Measurements from ENCODE around the gene ARHGEF39. TPM values are rescaled to one million over a fixed set of nuclear protein-coding genes. Genes with fewer than 3 reads are reported as not detected.

Gene ARHGEF39
- total and polyA plus RNA-seq, 2 experiments from 2014 or later, result 5.2 to 9.4 TPM

GRCh38 chr9:35705372-35705771, 40.4 kb upstream of the ARHGEF39 start:
- H4K20me1 ChIP-seq (ENCODE audit: insufficient read depth, poor library complexity, severe bottlenecking), result no peaks in the 10 kb centered on the region
- no peak overlapping the region for H3K27ac ChIP-seq
- no peaks in the 10 kb centered on the region for H3K79me2 ChIP-seq
- H3K36me3 ChIP-seq (replicated peaks; ENCODE audit: insufficient read depth, low read depth), result peaks cover 4% of the 10 kb centered on the region
- no peak overlapping the region for H2AFZ ChIP-seq
- no peaks in the 10 kb centered on the region for H3K27me3 ChIP-seq
- 87% methylated on average over 8 of the region's 8 CpGs for WGBS (ENCODE audit: low lambda C conversion rate, missing lambda C conversion rate)
- H3K4me1 ChIP-seq (ENCODE audit: insufficient read depth), result no peaks in the 10 kb centered on the region
- no peak for TF ChIP-seq EZH2 (IDR thresholded peaks at IDR 0.05; ENCODE audit: borderline replicate concordance)
- TF ChIP-seq EZH2phosphoT487 (IDR thresholded peaks at IDR 0.05; ENCODE audit: low read depth, severe bottlenecking, unreplicated experiment), result no peak
- TF ChIP-seq, protein P1, sequence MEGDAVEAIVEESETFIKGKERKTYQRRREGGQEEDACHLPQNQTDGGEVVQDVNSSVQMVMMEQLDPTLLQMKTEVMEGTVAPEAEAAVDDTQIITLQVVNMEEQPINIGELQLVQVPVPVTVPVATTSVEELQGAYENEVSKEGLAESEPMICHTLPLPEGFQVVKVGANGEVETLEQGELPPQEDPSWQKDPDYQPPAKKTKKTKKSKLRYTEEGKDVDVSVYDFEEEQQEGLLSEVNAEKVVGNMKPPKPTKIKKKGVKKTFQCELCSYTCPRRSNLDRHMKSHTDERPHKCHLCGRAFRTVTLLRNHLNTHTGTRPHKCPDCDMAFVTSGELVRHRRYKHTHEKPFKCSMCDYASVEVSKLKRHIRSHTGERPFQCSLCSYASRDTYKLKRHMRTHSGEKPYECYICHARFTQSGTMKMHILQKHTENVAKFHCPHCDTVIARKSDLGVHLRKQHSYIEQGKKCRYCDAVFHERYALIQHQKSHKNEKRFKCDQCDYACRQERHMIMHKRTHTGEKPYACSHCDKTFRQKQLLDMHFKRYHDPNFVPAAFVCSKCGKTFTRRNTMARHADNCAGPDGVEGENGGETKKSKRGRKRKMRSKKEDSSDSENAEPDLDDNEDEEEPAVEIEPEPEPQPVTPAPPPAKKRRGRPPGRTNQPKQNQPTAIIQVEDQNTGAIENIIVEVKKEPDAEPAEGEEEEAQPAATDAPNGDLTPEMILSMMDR (IDR thresholded peaks at IDR 0.05; ENCODE audit: poor library complexity), result no peak
- no peak overlapping the region for H3K4me2 ChIP-seq
- DNase-seq (ENCODE audit: low spot score), result no peak
- H3K4me3 ChIP-seq, result no peak overlapping the region
- H3K9me3 ChIP-seq (ENCODE audit: low read depth), result no peaks in the 10 kb centered on the region
- H3K9me2 ChIP-seq (replicated peaks; ENCODE audit: insufficient read depth), result no peaks in the 10 kb centered on the region

DNA sequence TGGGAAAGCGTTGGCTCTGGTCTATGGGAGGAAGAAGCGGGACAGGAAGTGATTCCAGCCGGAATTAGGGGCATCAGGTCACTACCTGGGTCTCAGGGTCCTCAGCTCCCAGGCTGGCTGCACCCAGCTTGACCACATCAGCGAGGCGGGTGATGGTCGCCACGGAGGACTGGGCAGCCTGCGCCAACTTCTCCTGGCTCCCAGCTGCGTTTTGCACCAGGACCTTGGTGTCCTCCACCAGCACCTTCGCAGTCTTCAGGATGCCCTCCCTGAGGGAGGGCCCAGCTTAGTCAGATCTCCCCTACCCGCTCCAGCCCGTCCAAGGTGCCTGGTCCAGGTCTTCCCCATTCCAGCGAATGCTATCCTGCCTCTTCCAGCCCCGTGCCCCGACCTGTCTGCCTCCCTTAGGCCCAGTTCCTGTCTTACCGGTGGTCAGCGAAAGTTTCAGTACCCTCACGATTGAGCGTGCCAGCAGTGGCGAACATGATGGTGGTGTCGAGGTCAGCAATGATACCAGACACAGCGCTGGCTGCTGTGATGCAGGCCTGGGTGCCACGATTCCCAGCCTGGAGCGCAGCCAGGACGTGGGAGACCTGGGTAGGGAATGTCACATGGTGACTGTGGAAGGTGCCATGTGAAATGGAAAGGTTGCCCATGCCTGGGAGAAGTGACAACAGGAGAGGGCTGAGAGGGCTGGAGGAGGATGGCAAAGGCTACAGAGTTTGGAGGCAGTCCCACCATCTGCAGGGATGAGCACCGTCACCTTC, 39.1 kb upstream of the ARHGEF39 start:
- Histone ChIP-seq H4K20me1 (ENCODE audit: insufficient read depth, poor library complexity, severe bottlenecking) (no peaks in the 10 kb centered on the region), H3K27me3 (no peaks in the 10 kb centered on the region), H3K4me3 (no peak overlapping the region), H3K79me2 (no peaks in the 10 kb centered on the region), H3K4me2 (no peak overlapping the region), H3K36me3 (replicated peaks; ENCODE audit: insufficient read depth, low read depth) (peaks cover 4% of the 10 kb centered on the region), H3K9me3 (ENCODE audit: low read depth) (no peaks in the 10 kb centered on the region), H2AFZ (no peak overlapping the region), H3K27ac (no peak overlapping the region), H3K9me2 (replicated peaks; ENCODE audit: insufficient read depth) (no peaks in the 10 kb centered on the region), H3K4me1 (ENCODE audit: insufficient read depth) (no peaks in the 10 kb centered on the region)
- no peak for DNase-seq (ENCODE audit: low spot score)
- TF ChIP-seq, protein P1 (IDR thresholded peaks at IDR 0.05; ENCODE audit: poor library complexity), result no peak
- no peak for TF ChIP-seq EZH2 (IDR thresholded peaks at IDR 0.05; ENCODE audit: borderline replicate concordance)
- no peak for TF ChIP-seq EZH2phosphoT487 (IDR thresholded peaks at IDR 0.05; ENCODE audit: low read depth, severe bottlenecking, unreplicated experiment)
- 97% methylated on average over 26 of the region's 26 CpGs for WGBS (ENCODE audit: low lambda C conversion rate, missing lambda C conversion rate)

DNA sequence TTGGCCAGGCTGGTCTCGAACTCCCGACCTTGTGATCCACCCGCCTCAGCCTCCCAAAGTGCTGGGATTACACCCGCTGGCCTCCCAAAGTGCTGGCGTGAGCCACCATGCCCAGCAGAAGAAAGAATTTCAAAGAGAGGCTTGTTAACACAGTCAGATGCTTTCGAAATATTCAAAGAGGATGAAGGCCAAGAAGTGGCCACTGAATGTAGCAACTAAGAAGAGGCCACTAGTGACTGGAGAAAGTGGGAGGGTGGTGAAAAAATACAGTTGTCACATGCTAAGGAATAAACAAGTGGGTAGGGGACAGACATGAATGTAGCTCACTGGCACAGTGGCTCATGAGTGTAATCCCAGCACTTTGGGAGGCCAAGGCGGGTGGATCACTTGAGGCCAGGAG, 37.7 kb upstream of the ARHGEF39 start:
- WGBS (ENCODE audit: low lambda C conversion rate, missing lambda C conversion rate), result 97% methylated on average over 7 of the region's 7 CpGs
- no peaks in the 10 kb centered on the region for H3K9me2 ChIP-seq (replicated peaks; ENCODE audit: insufficient read depth)
- no peak overlapping the region for H3K4me2 ChIP-seq
- no peaks in the 10 kb centered on the region for H3K27me3 ChIP-seq
- H3K36me3 ChIP-seq (replicated peaks; ENCODE audit: insufficient read depth, low read depth), result no peaks in the 10 kb centered on the region
- no peaks in the 10 kb centered on the region for H4K20me1 ChIP-seq (ENCODE audit: insufficient read depth, poor library complexity, severe bottlenecking)
- H2AFZ ChIP-seq, result no peak overlapping the region
- no peaks in the 10 kb centered on the region for H3K79me2 ChIP-seq
- H3K4me3 ChIP-seq, result no peak overlapping the region
- H3K27ac ChIP-seq, result no peak overlapping the region
- DNase-seq (ENCODE audit: low spot score), result no peak
- no peaks in the 10 kb centered on the region for H3K9me3 ChIP-seq (ENCODE audit: low read depth)
- H3K4me1 ChIP-seq (ENCODE audit: insufficient read depth), result no peaks in the 10 kb centered on the region
- TF ChIP-seq, protein P1 (IDR thresholded peaks at IDR 0.05; ENCODE audit: poor library complexity), result no peak
- TF ChIP-seq EZH2 (IDR thresholded peaks at IDR 0.05; ENCODE audit: borderline replicate concordance), result no peak
- TF ChIP-seq EZH2phosphoT487 (IDR thresholded peaks at IDR 0.05; ENCODE audit: low read depth, severe bottlenecking, unreplicated experiment), result no peak

Measured in hepatocyte (in vitro differentiated cells).